ENCODE measurements around the gene CYP3A5.
"Not testable (repeated sequence)": the region's sequence is repeated elsewhere in the genome, so short reads cannot be mapped to it uniquely, and the experiment has no call there.

Gene CYP3A5

GRCh38 chr7:99699946-99700345 is 20.1 kb upstream of the CYP3A5 start:
- H3K27ac ChIP-seq (ENCODE audit: extremely low read depth, low read depth, low read length), result no peak overlapping the region
- H3K36me3 ChIP-seq (ENCODE audit: control insufficient read depth in 2 of 2, insufficient read depth in 1 of 2, low read length in 2 of 2), result no peaks in the 10 kb centered on the region
- no peaks in the 10 kb centered on the region for H3K9me3 ChIP-seq (ENCODE audit: control insufficient read depth, insufficient read depth, low read depth, low read length)
- ChIA-PET CTCF (no interaction called here), POLR2A (no interaction called here)
- H3K4me1 ChIP-seq (ENCODE audit: control insufficient read depth, insufficient read depth, low read length), result no peaks in the 10 kb centered on the region
- H3K4me3 ChIP-seq (ENCODE audit: low read depth, low read length), result no peak overlapping the region
- TF ChIP-seq YY2 (tag by site-specific recombination; IDR thresholded peaks at IDR 0.05), result no peak
- no peak for TF ChIP-seq ZFP3 (tag by site-specific recombination; IDR thresholded peaks at IDR 0.05; ENCODE audit: low read depth)
- TF ChIP-seq PBX3 (CRISPR knock-in tag; IDR thresholded peaks at IDR 0.05), result no peak
- TF ChIP-seq SALL2 (tag by site-specific recombination; IDR thresholded peaks at IDR 0.05; ENCODE audit: borderline replicate concordance), result no peak
- TF ChIP-seq ZNF16 (tag by site-specific recombination; IDR thresholded peaks at IDR 0.05; ENCODE audit: low read depth), result no peak

- H3K4me1 ChIP-seq (ENCODE audit: control insufficient read depth, insufficient read depth, low read length); POLR2A ChIA-PET; H3K36me3 ChIP-seq (ENCODE audit: control insufficient read depth in 2 of 2, insufficient read depth in 1 of 2, low read length in 2 of 2); H3K9me3 ChIP-seq (ENCODE audit: control insufficient read depth, insufficient read depth, low read depth, low read length); CTCF ChIA-PET; H3K27ac ChIP-seq (ENCODE audit: extremely low read depth, low read depth, low read length); H3K4me3 ChIP-seq (ENCODE audit: low read depth, low read length): not testable (repeated sequence)
- TF ChIP-seq PRDM10 (tag by site-specific recombination; IDR thresholded peaks at IDR 0.05), result peak; percentile 59; the same call in 1 of the 2 replicates
These were observed 19.3 kb upstream of the CYP3A5 start for GRCh38 chr7:99698867-99699730.

GRCh38 chr7:99694912-99695304 is 15.1 kb upstream of the CYP3A5 start:
- ChIA-PET CTCF (no interaction called here), POLR2A (no interaction called here)
- Histone ChIP-seq H3K27ac (ENCODE audit: extremely low read depth, low read depth, low read length) (no peak overlapping the region), H3K9me3 (ENCODE audit: control insufficient read depth, insufficient read depth, low read depth, low read length) (no peaks in the 10 kb centered on the region), H3K36me3 (ENCODE audit: control insufficient read depth in 2 of 2, insufficient read depth in 1 of 2, low read length in 2 of 2) (no peaks in the 10 kb centered on the region), H3K4me1 (ENCODE audit: control insufficient read depth, insufficient read depth, low read length) (no peaks in the 10 kb centered on the region), H3K4me3 (ENCODE audit: low read depth, low read length) (no peak overlapping the region)
- no peak for TF ChIP-seq ZNF23 (tag by site-specific recombination; IDR thresholded peaks at IDR 0.05; ENCODE audit: borderline replicate concordance)
- no peak for TF ChIP-seq ZNF423 (tag by site-specific recombination; IDR thresholded peaks at IDR 0.05)
- no peak for TF ChIP-seq GLI4 (tag by site-specific recombination; IDR thresholded peaks at IDR 0.05)
- TF ChIP-seq AEBP2 (tag by site-specific recombination; IDR thresholded peaks at IDR 0.05; ENCODE audit: borderline replicate concordance), result no peak
- no peak for TF ChIP-seq ZNF518A (tag by site-specific recombination; conservative IDR thresholded peaks at IDR 0.05; ENCODE audit: low read depth)
